Activated CD8-positive, alpha-beta T cell treated with anti-CD3 and anti-CD28 coated beads for 36 hours (primary cell): ENCODE measurements around the gene FERMT3. TPM values are rescaled to one million over a fixed set of nuclear protein-coding genes. Genes with fewer than 3 reads are reported as not detected.

Experiments used
- ATAC-seq: fragments of 200-7000 bp; cut with Tn5 transposase; one replicate; pipeline ENCODE4 v1.10.0; 2021; ENCODE audit warnings: mild to moderate bottlenecking, moderate library complexity
- CTCF ChIA-PET: fragments of 350-600 bp; sonication (Branson Sonifier 250); formaldehyde crosslinking; loops from one replicate; lab custom pipeline; 2021; ENCODE audit warnings: antibody characterized with exemption; lab: Charles Lee
- POLR2A ChIA-PET: fragments of 350-600 bp; sonication (Branson Sonifier 250); formaldehyde crosslinking; loops from one replicate; lab custom pipeline; 2021; ENCODE audit warnings: antibody characterized with exemption; lab: Charles Lee
- DNase-seq: peaks from one replicate; pipeline ENCODE4 v3.0.0-alpha.2; 2020
- H3K27ac Mint-ChIP-seq: one replicate; pipeline ENCODE4 v1.8.0; 2021; ENCODE audit warnings: mild to moderate bottlenecking, mixed read lengths
- H3K27me3 Mint-ChIP-seq: one replicate; pipeline ENCODE4 v1.8.0; 2021; ENCODE audit warnings: mixed read lengths
- H3K36me3 Mint-ChIP-seq: one replicate; pipeline ENCODE4 v1.8.0; 2021; ENCODE audit warnings: low read depth, mixed read lengths
- H3K4me1 Mint-ChIP-seq: one replicate; pipeline ENCODE4 v1.8.0; 2021; ENCODE audit warnings: low read depth, mixed read lengths
- H3K4me3 Mint-ChIP-seq: one replicate; pipeline ENCODE4 v1.8.0; 2021; ENCODE audit warnings: mild to moderate bottlenecking, moderate library complexity, mixed read lengths
- H3K9me3 Mint-ChIP-seq: one replicate; pipeline ENCODE4 v1.8.0; 2021; ENCODE audit warnings: mixed read lengths
- CTCF ChIP-seq: fragments of 200-600 bp; IDR thresholded peaks from one replicate; pipeline ENCODE4 v1.8.0; 2022; ENCODE audit warnings: antibody characterized with exemption, mild to moderate bottlenecking
- intact Hi-C: fragments of 100-400 bp; cut with micrococcal nuclease; formaldehyde crosslinking; loops from one replicate; pipeline ENCODE4 v1.10.0; 2022
- total RNA-seq, 2 experiments: library from RNA; stranded (reverse); gene quantifications; one replicate each; pipeline ENCODE4 v1.2.3, GENCODE V29; 2021

The FERMT3 gene
- total RNA-seq, 2 experiments from 2014 or later = 210 to 214 TPM

- TF ChIP-seq CTCF = no peak
- CTCF ChIA-PET = interaction anchor here (1.1 to 7.2 kb wide), 5 partner anchors 19 to 349 kb away, joined by 3 to 59 read pairs (median 3); partner anchors contain the start of genes FERMT3, PRDX5 and TRMT112
- peaks cover 37% of the 10 kb centered on the region for H3K4me1 Mint-ChIP-seq
These were observed 20.6 kb upstream of the FERMT3 start, which contains the start of gene STIP1 for GRCh38 chr11:64185693-64186491. TSS of gene STIP1 (plus strand) at chr11:64186171. CDS start at chr11:64186262, 91 bp downstream.

GRCh38 chr11:64186492-64187165 is 19.9 kb upstream of the FERMT3 start:
- ChIA-PET CTCF (interaction anchor here (0.7 to 7.2 kb wide), 4 partner anchors 19 to 115 kb away, joined by 3 to 59 read pairs (median 3); partner anchors contain the start of gene FERMT3), POLR2A (interaction anchor here (0.6 to 10.9 kb wide), 21 partner anchors 10 to 628 kb away, joined by 3 to 206 read pairs (median 5); partner anchors contain the start of genes BAD, FERMT3, MACROD1 and NUDT22)
- peak; percentile 25 for TF ChIP-seq CTCF
- no peak overlapping the region for H3K4me3 Mint-ChIP-seq
- DNase-seq (peak; percentile 79), ATAC-seq (no peak)
- intact Hi-C loops = no loop called here
- H3K27ac Mint-ChIP-seq = no peak overlapping the region
- H3K27me3 Mint-ChIP-seq = no peaks in the 10 kb centered on the region
- H3K36me3 Mint-ChIP-seq = peaks cover 25% of the 10 kb centered on the region
- no peaks in the 10 kb centered on the region for H3K9me3 Mint-ChIP-seq
- peaks cover 34% of the 10 kb centered on the region for H3K4me1 Mint-ChIP-seq

More at GRCh38 chr11:64185693-64186491, 20.6 kb upstream of the FERMT3 start, which contains the start of gene STIP1:
- POLR2A ChIA-PET = interaction anchor here (0.6 to 10.9 kb wide), 19 partner anchors 11 to 627 kb away, joined by 3 to 206 read pairs (median 6); partner anchors contain the start of genes BAD, FERMT3, MACROD1 and NUDT22
- H3K27ac Mint-ChIP-seq = peak within 1 kb of the TSS; percentile 98
- no peak within 1 kb of the TSS for H3K4me3 Mint-ChIP-seq
- DNase-seq (peak; percentile 99), ATAC-seq (peak; percentile 89)
- H3K9me3 Mint-ChIP-seq = no peaks in the 10 kb centered on the region
- peaks cover 20% of the 10 kb centered on the region for H3K36me3 Mint-ChIP-seq
- H3K27me3 Mint-ChIP-seq = no peaks in the 10 kb centered on the region
- intact Hi-C loops = no loop called here

- DNase-seq (no peak), ATAC-seq (no peak)
- POLR2A ChIA-PET = interaction anchor here (1.2 to 10.9 kb wide), 2 partner anchors 11 to 12 kb away, joined by 4 to 206 read pairs; partner anchors contain the start of gene FERMT3
- Mint-ChIP-seq H3K4me3 (no peak overlapping the region), H3K36me3 (peaks cover 63% of the 10 kb centered on the region), H3K9me3 (no peaks in the 10 kb centered on the region), H3K27ac (peak overlapping the region; percentile 49), H3K27me3 (no peaks in the 10 kb centered on the region), H3K4me1 (peaks cover 34% of the 10 kb centered on the region)
- intact Hi-C loops = no loop called here
- no peak for TF ChIP-seq CTCF
- CTCF ChIA-PET = interaction anchor here (1.0 to 1.8 kb wide), 2 partner anchors 12 to 24 kb away, joined by 3 to 9 read pairs; no protein-coding TSS in a partner anchor
These were observed 14.1 kb upstream of the FERMT3 start for GRCh38 chr11:64192434-64192833.

GRCh38 chr11:64196626-64197025 is 9.9 kb upstream of the FERMT3 start:
- intact Hi-C loops = no loop called here
- no peak for TF ChIP-seq CTCF
- DNase-seq (no peak), ATAC-seq (no peak)
- ChIA-PET POLR2A (interaction anchor here (0.8 to 3.1 kb wide), 6 partner anchors 9 to 79 kb away, joined by 3 to 15 read pairs (median 7); partner anchors contain the start of genes DNAJC4, FERMT3 and STIP1), CTCF (interaction anchor here (1.1 kb wide), 1 partner anchor 10 kb away, joined by 5 read pairs; the partner anchor contains the start of gene FERMT3)
- Mint-ChIP-seq H3K27me3 (no peaks in the 10 kb centered on the region), H3K4me3 (no peak overlapping the region), H3K27ac (peak overlapping the region; percentile 40), H3K9me3 (no peaks in the 10 kb centered on the region), H3K4me1 (peaks cover 21% of the 10 kb centered on the region), H3K36me3 (peaks cover 63% of the 10 kb centered on the region)
